ENCODE data around the gene ERC2. TPM values are rescaled to one million over a fixed set of nuclear protein-coding genes. Genes with fewer than 3 reads are reported as not detected.

ERC2 gene
- total and polyA plus RNA-seq, 9 donors = 1.2 to 9.4 (median 5.4) TPM

- H3K27ac ChIP-seq = peak overlapping the region; percentile 66 to 85
- intact Hi-C loops (cut with DNase I) = loop anchor here in 3 of 4 donors (5.0 to 10.0 kb wide), 6 partner anchors 240 to 770 kb away; no protein-coding TSS in a partner anchor
- H3K9me3 ChIP-seq = no peaks in the 10 kb centered on the region
- peak overlapping the region; percentile 67 for H3K4me3 ChIP-seq
- 2 to 3% (median 2%) methylated on average over 57 of the region's 57 CpGs for WGBS, 3 donors
- H3K36me3 ChIP-seq = no peaks in the 10 kb centered on the region
- H3K4me1 ChIP-seq (ENCODE audit: insufficient read depth) = peaks cover 8% of the 10 kb centered on the region
- TF ChIP-seq POLR2A (IDR thresholded peaks at IDR 0.05) (no peak), EP300 (IDR thresholded peaks at IDR 0.05) (no peak), CTCF (IDR thresholded peaks at IDR 0.05) (peak; percentile 33 to 86 (median 33))
- no peaks in the 10 kb centered on the region for H3K27me3 ChIP-seq
- DNase-seq = peak; percentile 80 to 91 (median 88)
Measured at GRCh38 chr3:55484801-55485791, 983.2 kb downstream of the ERC2 start.

GRCh38 chr3:55484191-55484689, 984.0 kb downstream of the ERC2 start:
- TF ChIP-seq POLR2A (IDR thresholded peaks at IDR 0.05) (no peak), EP300 (IDR thresholded peaks at IDR 0.05) (no peak), CTCF (IDR thresholded peaks at IDR 0.05) (no peak)
- Histone ChIP-seq H3K4me1 (ENCODE audit: insufficient read depth) (peaks cover 6% of the 10 kb centered on the region), H3K9me3 (no peaks in the 10 kb centered on the region), H3K27me3 (no peaks in the 10 kb centered on the region), H3K36me3 (no peaks in the 10 kb centered on the region), H3K27ac (peak overlapping the region; percentile 66 to 85), H3K4me3 (peak overlapping the region; percentile 26)
- intact Hi-C loops (cut with DNase I) = loop anchor here in 1 of 4 donors (10.0 kb wide), 3 partner anchors 241 to 771 kb away; no protein-coding TSS in a partner anchor
- 11 to 43% (median 18%) methylated on average over 20 of the region's 20 CpGs for WGBS, 3 donors
- peak; percentile 46 to 64 (median 53) for DNase-seq

GRCh38 chr3:55483196-55484095, 984.8 kb downstream of the ERC2 start:
- intact Hi-C loops (cut with DNase I) = loop anchor here in 1 of 4 donors (10.0 kb wide), 3 partner anchors 241 to 771 kb away; no protein-coding TSS in a partner anchor

More at GRCh38 chr3:55483196-55484095, 984.8 kb downstream of the ERC2 start:
- Histone ChIP-seq H3K27ac (peak overlapping the region; percentile 66 to 85), H3K36me3 (no peaks in the 10 kb centered on the region), H3K4me1 (ENCODE audit: insufficient read depth) (peaks cover 5% of the 10 kb centered on the region), H3K4me3 (peak overlapping the region; percentile 34), H3K9me3 (no peaks in the 10 kb centered on the region), H3K27me3 (no peaks in the 10 kb centered on the region)
- peak in 4 of 5 donors; percentile 18 to 45 (median 37) for DNase-seq
- TF ChIP-seq CTCF (IDR thresholded peaks at IDR 0.05) (no peak), EP300 (IDR thresholded peaks at IDR 0.05) (no peak), POLR2A (IDR thresholded peaks at IDR 0.05) (no peak)
- 19 to 54% (median 26%) methylated on average over 40 of the region's 40 CpGs for WGBS, 3 donors

Measured in ovary (tissue), 9 donors.